GM21515 (cell line): ENCODE results near the gene MSRB2.
"Not testable (repeated sequence)": the region's sequence is repeated elsewhere in the genome, so short reads cannot be mapped to it uniquely, and the experiment has no call there.

Experiments
- ATAC-seq: cut with Tn5 transposase; IDR thresholded peaks from one replicate; pipeline ENCODE4 v1.9.1; 2021; ENCODE audit not compliant: unreplicated experiment

MSRB2 gene

GRCh38 chr10:23095404-23095965, at the start of gene MSRB2:
Gene MSRB2 (plus strand): TSS chr10:23095579. CDS start chr10:23095609, 30 bp downstream.
- peak; percentile 79 for ATAC-seq

GRCh38 chr10:23046027-23046426, 49.4 kb upstream of the MSRB2 start:
- no peak for ATAC-seq

- no peak for ATAC-seq
Observed at GRCh38 chr10:23047201-23048050, 48.0 kb upstream of the MSRB2 start.

GRCh38 chr10:23048191-23048590, 47.2 kb upstream of the MSRB2 start:
- no peak for ATAC-seq

- ATAC-seq: no peak
Observed at GRCh38 chr10:23051278-23051677, 44.1 kb upstream of the MSRB2 start.

GRCh38 chr10:23051855-23052331, 43.5 kb upstream of the MSRB2 start:
- no peak for ATAC-seq

- no peak for ATAC-seq
Observed at GRCh38 chr10:23053036-23053435, 42.3 kb upstream of the MSRB2 start.

GRCh38 chr10:23055424-23056185, 39.8 kb upstream of the MSRB2 start:
- ATAC-seq: no peak

GRCh38 chr10:23056186-23056579, 39.2 kb upstream of the MSRB2 start:
- no peak for ATAC-seq

GRCh38 chr10:23058366-23058765, 37.0 kb upstream of the MSRB2 start:
- no peak for ATAC-seq

- no peak for ATAC-seq
Observed at GRCh38 chr10:23060918-23061317, 34.5 kb upstream of the MSRB2 start.

- no peak for ATAC-seq
Observed at GRCh38 chr10:23063045-23063972, 32.1 kb upstream of the MSRB2 start.

GRCh38 chr10:23063973-23064812, 31.2 kb upstream of the MSRB2 start:
- no peak for ATAC-seq

GRCh38 chr10:23064813-23065114, 30.6 kb upstream of the MSRB2 start:
- not testable (repeated sequence) for ATAC-seq

GRCh38 chr10:23065181-23065948, 30.0 kb upstream of the MSRB2 start:
- ATAC-seq: no peak

GRCh38 chr10:23067337-23067736, 28.0 kb upstream of the MSRB2 start:
- ATAC-seq: no peak

GRCh38 chr10:23067939-23068775, 27.2 kb upstream of the MSRB2 start:
- peak; percentile 53 for ATAC-seq
